Upper lobe of left lung (tissue), 6 donors: ENCODE measurements around the gene ASB8. TPM values are rescaled to one million over a fixed set of nuclear protein-coding genes. Genes with fewer than 3 reads are reported as not detected.
A peak's percentile ranks its signal among the peaks of the same experiment; 100 is the strongest.

Experiments
- ATAC-seq, 2 donors: fragments of 200-7000 bp; cut with Tn5 transposase; one replicate each; pipeline ENCODE4 v1.9.1; 2022; ENCODE audit warnings: mild to moderate bottlenecking in 2 of 2, moderate library complexity in 2 of 2; ENCODE audit not compliant: low FRiP score in 2 of 2
- DNase-seq, 2 donors: peaks; one replicate each; pipeline ENCODE4 v3.0.0-alpha.2; 2019 to 2020
- H3K27ac ChIP-seq, 4 donors: fragments of 200-600 bp; sonication (generic); one replicate each; pipeline ENCODE4 v1.5.1; 2016 to 2019
- H3K27me3 ChIP-seq, 4 donors: fragments of 200-600 bp; sonication (generic); one replicate each; pipeline ENCODE4 v1.5.1; 2017 to 2019
- H3K36me3 ChIP-seq, 4 donors: fragments of 200-600 bp; sonication (generic); one replicate each; pipeline ENCODE4 v1.5.1; 2016 to 2019
- H3K4me1 ChIP-seq, 4 donors: fragments of 200-600 bp; sonication (generic); one replicate each; pipeline ENCODE4 v1.5.1; 2018 to 2019
- H3K4me3 ChIP-seq, 4 donors: fragments of 200-600 bp; sonication (generic); one replicate each; pipeline ENCODE4 v1.5.1; 2017 to 2019; ENCODE audit warnings: mild to moderate bottlenecking in 2 of 4, moderate library complexity in 1 of 4
- H3K9me3 ChIP-seq, 4 donors: fragments of 200-600 bp; sonication (generic); one replicate each; pipeline ENCODE4 v1.5.1; 2018 to 2019
- CTCF ChIP-seq, 6 experiments: fragments of 450-650 bp in 4 of 6; fragments of 200-600 bp in 2 of 6; sonication (generic) in 2 of 6; IDR thresholded peaks; one replicate each; pipeline ENCODE4 v1.5.1; 2016 to 2019; ENCODE audit warnings: antibody characterized with exemption in 6 of 6
- EP300 ChIP-seq, 4 donors: sonication (generic); formaldehyde crosslinking; IDR thresholded peaks; one replicate each; pipeline ENCODE4 v1.5.1; 2017; ENCODE audit warnings: antibody characterized with exemption in 4 of 4, control low read depth in 2 of 4
- POLR2A ChIP-seq, 4 donors: fragments of 450-650 bp; IDR thresholded peaks; one replicate each; pipeline ENCODE4 v1.5.1; 2016 to 2017; ENCODE audit warnings: antibody characterized with exemption in 4 of 4, mild to moderate bottlenecking in 2 of 4
- POLR2AphosphoS5 ChIP-seq, 2 donors: sonication (generic); formaldehyde crosslinking; IDR thresholded peaks; one replicate each; pipeline ENCODE4 v1.5.1; 2017; ENCODE audit warnings: antibody characterized with exemption in 2 of 2
- whole genome bisulfite sequencing, 2 donors: methylation state at CpG; one replicate each; pipeline ENCODE4 v1.1.5; 2017 to 2018; 5-methylcytosine and 5-hydroxymethylcytosine counted together
- total RNA-seq, 6 donors: library from RNA; depleted of rRNA in 4 of 6; stranded (reverse); fragments of >200 nt in 4 of 6; gene quantifications; one replicate each; pipeline versions ENCODE4 v1.1.0 to v1.2.1, GENCODE V29; 2016 to 2021
- donor health status: DM: no; HTN: no; CAD: no; lungs with moderate emphysema.
- donor health status: DM: no; HTN: yes; CAD: no; lungs with severe emphysema.

Gene ASB8
- total RNA-seq, 6 donors from 2014 or later, result 17.8 to 36.5 (median 30.6) TPM

- H3K9me3 ChIP-seq, result no peaks in the 10 kb centered on the region
- no peak overlapping the region for H3K27ac ChIP-seq
- ATAC-seq (no peak), DNase-seq (no peak)
- no peaks in the 10 kb centered on the region for H3K36me3 ChIP-seq
- WGBS, 2 donors, result 88 to 90% methylated on average over 18 to 19 of the region's 19 CpGs
- no peaks in the 10 kb centered on the region for H3K27me3 ChIP-seq
- TF ChIP-seq CTCF (IDR thresholded peaks at IDR 0.05) (no peak), POLR2AphosphoS5 (IDR thresholded peaks at IDR 0.05) (no peak), POLR2A (IDR thresholded peaks at IDR 0.05) (no peak), EP300 (IDR thresholded peaks at IDR 0.05) (no peak)
- H3K4me3 ChIP-seq, result no peak overlapping the region
- no peaks in the 10 kb centered on the region for H3K4me1 ChIP-seq
These were observed 11.7 kb upstream of the ASB8 start for GRCh38 chr12:48169011-48169410.

- H3K4me3 ChIP-seq, result no peak overlapping the region
- no peaks in the 10 kb centered on the region for H3K9me3 ChIP-seq
- DNase-seq (no peak), ATAC-seq (peak in 1 of 2 donors; percentile 74)
- TF ChIP-seq POLR2AphosphoS5 (IDR thresholded peaks at IDR 0.05) (no peak), CTCF (IDR thresholded peaks at IDR 0.05) (peak; percentile 68 to 95 (median 84)), POLR2A (IDR thresholded peaks at IDR 0.05) (no peak), EP300 (IDR thresholded peaks at IDR 0.05) (no peak)
- H3K36me3 ChIP-seq, result no peaks in the 10 kb centered on the region
- H3K27ac ChIP-seq, result no peak overlapping the region
- WGBS, 2 donors, result 16 to 23% methylated on average over 2 of the region's 2 CpGs
- H3K4me1 ChIP-seq, result no peaks in the 10 kb centered on the region
- no peaks in the 10 kb centered on the region for H3K27me3 ChIP-seq
These were observed 8.0 kb upstream of the ASB8 start for GRCh38 chr12:48165089-48165981.

GRCh38 chr12:48164451-48164850, 7.1 kb upstream of the ASB8 start:
- Histone ChIP-seq H3K9me3 (no peaks in the 10 kb centered on the region), H3K27ac (no peak overlapping the region), H3K4me1 (no peaks in the 10 kb centered on the region), H3K36me3 (no peaks in the 10 kb centered on the region), H3K27me3 (no peaks in the 10 kb centered on the region), H3K4me3 (no peak overlapping the region)
- no peak for DNase-seq
- TF ChIP-seq POLR2AphosphoS5 (IDR thresholded peaks at IDR 0.05) (no peak), EP300 (IDR thresholded peaks at IDR 0.05) (no peak), POLR2A (IDR thresholded peaks at IDR 0.05) (no peak), CTCF (IDR thresholded peaks at IDR 0.05) (no peak)
- ATAC-seq, result no peak
- 79 to 90% methylated on average over 2 of the region's 2 CpGs for WGBS, 2 donors

- H3K4me3 ChIP-seq, result no peak overlapping the region
- ATAC-seq, result no peak
- no peak overlapping the region for H3K27ac ChIP-seq
- H3K9me3 ChIP-seq, result no peaks in the 10 kb centered on the region
- H3K4me1 ChIP-seq, result peaks cover 0 to under 1% (median 0%) of the 10 kb centered on the region in 4 donors
- 68 to 73% methylated on average over 5 of the region's 5 CpGs for WGBS, 2 donors
- no peak for TF ChIP-seq POLR2AphosphoS5 (IDR thresholded peaks at IDR 0.05)
- no peak for TF ChIP-seq EP300 (IDR thresholded peaks at IDR 0.05)
- no peak for TF ChIP-seq POLR2A (IDR thresholded peaks at IDR 0.05)
- no peak for TF ChIP-seq CTCF (IDR thresholded peaks at IDR 0.05)
- H3K27me3 ChIP-seq, result no peaks in the 10 kb centered on the region
- H3K36me3 ChIP-seq, result no peaks in the 10 kb centered on the region
- no peak for DNase-seq
These were observed 5.9 kb upstream of the ASB8 start for GRCh38 chr12:48163150-48163747.
